HFF-Myc (cell line): ENCODE data around the gene STN1.

Experiments used
- DNase-seq: peaks from one replicate; pipeline ENCODE4 v3.0.0-alpha.2; 2011; ENCODE audit warnings: low read depth; ENCODE audit errors: extremely low read depth
- H3K4me3 ChIP-seq: replicated peaks from 2 replicates; pipeline ENCODE4 v1.5.1; 2011; ENCODE audit warnings: low read depth, mild to moderate bottlenecking, control low read depth, low read length
- TF ChIP-seq, protein P1 (sequence below): IDR thresholded peaks from 2 replicates; pipeline ENCODE4 v1.5.1; 2012; ENCODE audit warnings: mild to moderate bottlenecking, low read depth, low read length, control low read depth; ENCODE audit errors: missing control alignments

Gene STN1

DNA sequence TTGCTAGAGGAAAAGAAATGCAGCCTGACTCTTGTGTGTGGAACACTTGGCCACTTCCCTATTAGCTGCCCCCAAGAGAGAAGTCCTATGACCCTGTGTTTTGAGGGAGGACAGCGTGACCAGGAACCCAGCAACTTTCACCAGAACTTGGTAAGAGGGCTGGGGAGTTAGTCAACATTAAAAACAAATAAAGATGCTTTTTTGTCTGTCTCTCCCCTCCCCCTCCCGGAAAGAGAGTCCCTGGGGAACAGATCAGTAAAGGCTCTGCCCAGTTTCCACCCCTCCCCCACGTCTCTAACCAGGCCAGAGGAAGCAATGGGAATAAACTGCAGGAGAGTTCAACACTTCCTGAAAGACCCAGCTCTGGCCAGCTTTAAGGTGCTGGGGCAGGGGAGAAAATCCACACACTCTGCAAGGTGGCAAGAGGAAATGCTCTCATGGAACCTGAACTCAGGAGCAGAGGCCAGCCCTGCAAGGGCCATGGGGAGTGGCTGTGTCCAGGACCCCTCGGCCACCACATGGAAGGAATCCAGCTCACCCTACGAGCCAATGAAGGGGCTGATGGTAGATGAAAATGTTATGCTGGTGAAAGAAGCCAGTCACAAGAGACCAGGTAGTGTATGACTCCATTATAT lies 84.1 kb downstream of the STN1 start:
- TF ChIP-seq, protein P1, sequence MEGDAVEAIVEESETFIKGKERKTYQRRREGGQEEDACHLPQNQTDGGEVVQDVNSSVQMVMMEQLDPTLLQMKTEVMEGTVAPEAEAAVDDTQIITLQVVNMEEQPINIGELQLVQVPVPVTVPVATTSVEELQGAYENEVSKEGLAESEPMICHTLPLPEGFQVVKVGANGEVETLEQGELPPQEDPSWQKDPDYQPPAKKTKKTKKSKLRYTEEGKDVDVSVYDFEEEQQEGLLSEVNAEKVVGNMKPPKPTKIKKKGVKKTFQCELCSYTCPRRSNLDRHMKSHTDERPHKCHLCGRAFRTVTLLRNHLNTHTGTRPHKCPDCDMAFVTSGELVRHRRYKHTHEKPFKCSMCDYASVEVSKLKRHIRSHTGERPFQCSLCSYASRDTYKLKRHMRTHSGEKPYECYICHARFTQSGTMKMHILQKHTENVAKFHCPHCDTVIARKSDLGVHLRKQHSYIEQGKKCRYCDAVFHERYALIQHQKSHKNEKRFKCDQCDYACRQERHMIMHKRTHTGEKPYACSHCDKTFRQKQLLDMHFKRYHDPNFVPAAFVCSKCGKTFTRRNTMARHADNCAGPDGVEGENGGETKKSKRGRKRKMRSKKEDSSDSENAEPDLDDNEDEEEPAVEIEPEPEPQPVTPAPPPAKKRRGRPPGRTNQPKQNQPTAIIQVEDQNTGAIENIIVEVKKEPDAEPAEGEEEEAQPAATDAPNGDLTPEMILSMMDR = no peak
- H3K4me3 ChIP-seq = no peak overlapping the region
- DNase-seq = no peak

- no peak for DNase-seq
- TF ChIP-seq, protein P1 = no peak
- H3K4me3 ChIP-seq = no peak overlapping the region
Measured at GRCh38 chr10:103832806-103833205, 85.2 kb downstream of the STN1 start.
